Neuronal stem cell (in vitro differentiated cells): ENCODE data around the gene TNS3.

ENCODE experiments used
- DNase-seq: peaks from one replicate; pipeline ENCODE4 v3.0.0-alpha.2; 2013; ENCODE audit warnings: low spot score
- H2AFZ ChIP-seq: one replicate; pipeline ENCODE4 v1.6.1; 2013; ENCODE audit warnings: mild to moderate bottlenecking, low read length, inconsistent platforms
- H2AK5ac ChIP-seq: 2 replicates; pipeline ENCODE4 v1.6.1; 2013; ENCODE audit warnings: low read depth, mild to moderate bottlenecking, inconsistent platforms, low read length, moderate library complexity, mixed read lengths
- H2BK120ac ChIP-seq: 2 replicates; pipeline ENCODE4 v1.6.1; 2013; ENCODE audit warnings: low read depth, mild to moderate bottlenecking, inconsistent platforms, low read length, moderate library complexity, mixed read lengths
- H2BK12ac ChIP-seq: one replicate; pipeline ENCODE4 v1.6.1; 2013; ENCODE audit warnings: low read length, inconsistent platforms
- H2BK15ac ChIP-seq: 2 replicates; pipeline ENCODE4 v1.6.1; 2013; ENCODE audit warnings: mild to moderate bottlenecking, low read length, inconsistent platforms, mixed read lengths
- H2BK5ac ChIP-seq: one replicate; pipeline ENCODE4 v1.6.1; 2013; ENCODE audit warnings: inconsistent platforms, mild to moderate bottlenecking, low read length, moderate library complexity
- H3K14ac ChIP-seq: one replicate; pipeline ENCODE4 v1.6.1; 2013; ENCODE audit warnings: low read length, inconsistent platforms
- H3K18ac ChIP-seq: 2 replicates; pipeline ENCODE4 v1.6.1; 2013; ENCODE audit warnings: low read length, inconsistent platforms
- H3K23ac ChIP-seq: 2 replicates; pipeline ENCODE4 v1.6.1; 2013; ENCODE audit warnings: low read depth, mild to moderate bottlenecking, mixed read lengths, low read length, inconsistent platforms; ENCODE audit not compliant: poor library complexity
- H3K27ac ChIP-seq: replicated peaks from 3 replicates; pipeline ENCODE4 v1.5.1; 2013; ENCODE audit warnings: low read length, inconsistent platforms
- H3K27me3 ChIP-seq, 3 experiments: 2 replicates each; pipeline ENCODE4 v1.6.1; 2013; ENCODE audit warnings: low read length in 3 of 3, mild to moderate bottlenecking in 2 of 3, inconsistent platforms in 1 of 3, low read depth in 1 of 3, mixed read lengths in 1 of 3, moderate library complexity in 1 of 3; ENCODE audit not compliant: control insufficient read depth in 3 of 3, insufficient read depth in 3 of 3
- H3K36me3 ChIP-seq, 2 donors: replicated peaks in 1 of 2; 2 replicates each; pipeline ENCODE4 v1.6.1; 2013; ENCODE audit warnings: low read length in 2 of 2; ENCODE audit not compliant: control insufficient read depth in 2 of 2, insufficient read depth in 2 of 2
- H3K4ac ChIP-seq: 2 replicates; pipeline ENCODE4 v1.6.1; 2013; ENCODE audit warnings: inconsistent platforms, mild to moderate bottlenecking, low read length, moderate library complexity
- H3K4me1 ChIP-seq, 2 donors: 1 replicate in 1 of 2; 2 replicates in 1 of 2; pipeline ENCODE4 v1.6.1; 2013; ENCODE audit warnings: low read length in 2 of 2, low read depth in 1 of 2; ENCODE audit not compliant: control insufficient read depth in 2 of 2, insufficient read depth in 1 of 2
- H3K4me2 ChIP-seq: one replicate; pipeline ENCODE4 v1.6.1; 2013; ENCODE audit warnings: mild to moderate bottlenecking, low read length, inconsistent platforms; ENCODE audit not compliant: insufficient read depth, poor library complexity, severe bottlenecking
- H3K4me3 ChIP-seq, 2 donors: 2 replicates each; pipeline ENCODE4 v1.5.1; 2013; ENCODE audit warnings: low read length in 2 of 2, mild to moderate bottlenecking in 2 of 2, inconsistent platforms in 1 of 2, moderate library complexity in 1 of 2
- H3K79me1 ChIP-seq: one replicate; pipeline ENCODE4 v1.6.1; 2013; ENCODE audit warnings: low read depth, mild to moderate bottlenecking, inconsistent platforms, low read length, moderate library complexity
- H3K9ac ChIP-seq: one replicate; pipeline ENCODE4 v1.6.1; 2013; ENCODE audit warnings: mild to moderate bottlenecking, low read depth, low read length, inconsistent platforms; ENCODE audit not compliant: poor library complexity
- H3K9me3 ChIP-seq, 2 donors: replicated peaks in 1 of 2; 2 replicates each; pipeline versions ENCODE3 to v1.6.1; 2013; ENCODE audit warnings: low read length in 2 of 2, mild to moderate bottlenecking in 2 of 2, inconsistent platforms in 1 of 2, low read depth in 1 of 2, mixed read lengths in 1 of 2, moderate library complexity in 1 of 2; ENCODE audit not compliant: control insufficient read depth in 2 of 2, insufficient read depth in 1 of 2
- H4K8ac ChIP-seq: one replicate; pipeline ENCODE4 v1.6.1; 2013; ENCODE audit warnings: low read depth, mild to moderate bottlenecking, inconsistent platforms, low read length, moderate library complexity
- H4K91ac ChIP-seq: one replicate; pipeline ENCODE4 v1.6.1; 2013; ENCODE audit warnings: low read length, low read depth, mild to moderate bottlenecking, inconsistent platforms; ENCODE audit not compliant: poor library complexity
- WGBS, 2 donors: extraction: QIAGEN DNeasy Blood & Tissue Kit; methylation state at CpG; one replicate each; pipeline ENCODE4 v1.1.7; 2013; ENCODE audit warnings: missing lambda C conversion rate in 2 of 2, mixed read lengths in 1 of 2; ENCODE audit not compliant: insufficient read length in 2 of 2, insufficient replicate concordance in 1 of 2; ENCODE audit errors: extremely low coverage in 2 of 2; 5-methylcytosine and 5-hydroxymethylcytosine counted together

TNS3 gene

GRCh38 chr7:47474211-47474936, 107.5 kb downstream of the TNS3 start:
- Histone ChIP-seq H3K23ac (no peak overlapping the region), H3K4ac (no peak overlapping the region), H3K18ac (peak overlapping the region; percentile 11), H3K9me3 (peaks cover 0 to 8% of the 10 kb centered on the region in 2 donors), H3K27ac (no peak overlapping the region), H3K79me1 (peaks cover 31% of the 10 kb centered on the region), H3K4me2 (no peak overlapping the region), H3K14ac (no peak overlapping the region), H4K8ac (peak overlapping the region; percentile 75), H4K91ac (peak overlapping the region; percentile 93), H2BK15ac (no peak overlapping the region), H2BK120ac (no peak overlapping the region), H2BK5ac (no peak overlapping the region), H2AK5ac (no peak overlapping the region), H3K4me1 (peaks cover 4 to 44% of the 10 kb centered on the region in 2 donors), H2BK12ac (no peak overlapping the region), H3K9ac (peak overlapping the region; percentile 0), H3K36me3 (peaks cover 0 to 6% of the 10 kb centered on the region in 2 donors), H3K27me3 (no peaks in the 10 kb centered on the region), H3K4me3 (peak overlapping the region in 1 of 2 donors; percentile 16), H2AFZ (no peak overlapping the region)
- no peak for DNase-seq
- WGBS, 2 donors = 100% methylated on average over 2 of the region's 2 CpGs; no CpG with 5 or more reads in 1 of the 2 donors

GRCh38 chr7:47473499-47474210, 108.3 kb downstream of the TNS3 start:
- Histone ChIP-seq H2BK12ac (no peak overlapping the region), H3K4me3 (no peak overlapping the region), H2BK5ac (no peak overlapping the region), H3K4ac (no peak overlapping the region), H3K18ac (no peak overlapping the region), H3K36me3 (peaks cover 0 to 6% of the 10 kb centered on the region in 2 donors), H3K14ac (no peak overlapping the region), H3K27ac (no peak overlapping the region), H3K4me1 (peaks cover 4 to 40% of the 10 kb centered on the region in 2 donors), H4K8ac (no peak overlapping the region), H3K9ac (no peak overlapping the region), H3K79me1 (peaks cover 31% of the 10 kb centered on the region), H3K23ac (no peak overlapping the region), H3K27me3 (no peaks in the 10 kb centered on the region), H2BK15ac (no peak overlapping the region), H2AK5ac (no peak overlapping the region), H2AFZ (no peak overlapping the region), H2BK120ac (no peak overlapping the region), H4K91ac (no peak overlapping the region), H3K9me3 (peaks cover 2 to 8% of the 10 kb centered on the region in 2 donors), H3K4me2 (no peak overlapping the region)
- no CpG with 5 or more reads among the region's 6 CpGs for WGBS, 2 donors
- DNase-seq = no peak

GRCh38 chr7:47472444-47473157, 109.3 kb downstream of the TNS3 start:
- Histone ChIP-seq H3K4ac (no peak overlapping the region), H2BK15ac (no peak overlapping the region), H3K4me1 (peaks cover 4 to 34% of the 10 kb centered on the region in 2 donors), H4K8ac (no peak overlapping the region), H3K27ac (no peak overlapping the region), H2AK5ac (peak overlapping the region; percentile 20), H3K14ac (no peak overlapping the region), H3K23ac (peak overlapping the region; percentile 45), H2BK12ac (peak overlapping the region; percentile 36), H3K4me2 (no peak overlapping the region), H2AFZ (no peak overlapping the region), H3K4me3 (no peak overlapping the region), H4K91ac (no peak overlapping the region), H3K36me3 (peaks cover 0 to 6% of the 10 kb centered on the region in 2 donors), H3K9ac (peak overlapping the region; percentile 24), H3K18ac (peak overlapping the region; percentile 73), H3K79me1 (peaks cover 30% of the 10 kb centered on the region), H2BK120ac (no peak overlapping the region), H3K27me3 (no peaks in the 10 kb centered on the region), H2BK5ac (no peak overlapping the region), H3K9me3 (peaks cover 2 to 8% of the 10 kb centered on the region in 2 donors)
- WGBS, 2 donors = no CpG with 5 or more reads among the region's 19 CpGs
- DNase-seq = no peak
